Stromal cell of bone marrow (primary cell): ENCODE measurements around the gene BIRC7.

Experiments used
- DNase-seq: peaks from one replicate; pipeline ENCODE4 v3.0.0-alpha.2; 2012; ENCODE audit warnings: low read depth

Gene BIRC7, protein sequence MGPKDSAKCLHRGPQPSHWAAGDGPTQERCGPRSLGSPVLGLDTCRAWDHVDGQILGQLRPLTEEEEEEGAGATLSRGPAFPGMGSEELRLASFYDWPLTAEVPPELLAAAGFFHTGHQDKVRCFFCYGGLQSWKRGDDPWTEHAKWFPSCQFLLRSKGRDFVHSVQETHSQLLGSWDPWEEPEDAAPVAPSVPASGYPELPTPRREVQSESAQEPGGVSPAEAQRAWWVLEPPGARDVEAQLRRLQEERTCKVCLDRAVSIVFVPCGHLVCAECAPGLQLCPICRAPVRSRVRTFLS

GRCh38 chr20:63235399-63235983 is at the start of gene BIRC7:
TSS of gene BIRC7 (plus strand) at chr20:63235905. CDS start at chr20:63236097, 192 bp downstream.
- DNase-seq = no peak

DNA sequence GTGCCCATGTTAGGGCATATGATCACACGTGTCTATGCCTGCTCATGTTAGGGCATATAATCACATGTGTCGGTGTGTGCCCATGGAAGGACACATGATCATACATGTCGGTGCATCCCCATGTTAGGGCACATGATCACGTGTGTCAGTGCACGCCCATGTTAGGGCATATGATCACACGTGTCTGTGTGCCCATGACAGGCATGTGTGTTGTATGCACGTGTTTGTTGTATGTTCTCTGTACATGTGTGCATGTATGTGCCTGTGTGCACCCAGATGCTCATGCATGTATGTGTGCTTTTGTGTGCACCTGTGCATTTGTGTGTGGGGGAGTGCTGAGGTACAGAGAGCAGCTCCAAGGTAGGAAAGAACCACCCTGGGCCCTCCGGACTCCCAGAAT is 49.6 kb upstream of the BIRC7 start:
- no peak for DNase-seq

DNA sequence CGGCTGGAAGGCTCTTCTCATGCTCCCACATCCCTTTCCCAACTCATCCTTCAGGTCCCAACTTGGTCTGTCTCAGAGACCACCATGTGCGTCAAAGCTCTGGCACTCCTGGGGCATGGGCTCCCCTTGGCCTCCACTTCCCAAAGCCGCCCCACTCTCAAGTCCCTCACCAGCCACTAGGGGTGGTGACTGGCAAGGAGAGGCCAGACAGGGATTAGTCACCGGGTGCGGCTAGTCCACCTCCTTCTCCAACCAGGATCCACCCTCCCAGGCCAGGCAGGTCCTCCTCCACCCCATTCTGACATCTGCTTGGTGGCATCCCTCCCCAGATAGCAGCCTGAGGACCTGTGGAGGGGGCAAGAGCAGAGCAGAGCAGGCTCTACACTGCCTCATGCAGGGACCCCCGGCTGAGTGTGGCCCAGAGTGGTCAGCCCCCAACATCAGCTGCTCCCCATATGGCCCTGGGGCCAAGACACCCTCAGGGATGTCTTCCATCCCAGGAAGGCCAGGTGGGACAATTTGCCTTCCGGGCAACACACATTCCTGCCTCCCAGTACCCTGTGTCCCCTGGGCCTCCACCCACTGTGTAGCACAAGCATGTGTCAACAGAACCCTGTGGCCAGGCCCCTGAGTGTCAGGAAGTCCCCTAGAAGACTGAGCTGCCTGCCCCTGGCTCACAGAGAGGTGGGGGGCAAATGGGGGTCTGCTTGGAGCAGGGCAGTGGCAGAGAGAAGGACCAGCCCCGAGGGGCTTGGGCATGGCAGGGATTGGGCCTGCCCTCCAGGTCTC is 49.0 kb upstream of the BIRC7 start:
- no peak for DNase-seq

GRCh38 chr20:63187338-63188158 is 48.2 kb upstream of the BIRC7 start:
- no peak for DNase-seq

- DNase-seq = no peak
Observed at GRCh38 chr20:63188159-63188442, 47.6 kb upstream of the BIRC7 start.

GRCh38 chr20:63188641-63189321 is 46.9 kb upstream of the BIRC7 start:
- no peak for DNase-seq

- DNase-seq = no peak
Observed at GRCh38 chr20:63189322-63189642, 46.4 kb upstream of the BIRC7 start.

DNA sequence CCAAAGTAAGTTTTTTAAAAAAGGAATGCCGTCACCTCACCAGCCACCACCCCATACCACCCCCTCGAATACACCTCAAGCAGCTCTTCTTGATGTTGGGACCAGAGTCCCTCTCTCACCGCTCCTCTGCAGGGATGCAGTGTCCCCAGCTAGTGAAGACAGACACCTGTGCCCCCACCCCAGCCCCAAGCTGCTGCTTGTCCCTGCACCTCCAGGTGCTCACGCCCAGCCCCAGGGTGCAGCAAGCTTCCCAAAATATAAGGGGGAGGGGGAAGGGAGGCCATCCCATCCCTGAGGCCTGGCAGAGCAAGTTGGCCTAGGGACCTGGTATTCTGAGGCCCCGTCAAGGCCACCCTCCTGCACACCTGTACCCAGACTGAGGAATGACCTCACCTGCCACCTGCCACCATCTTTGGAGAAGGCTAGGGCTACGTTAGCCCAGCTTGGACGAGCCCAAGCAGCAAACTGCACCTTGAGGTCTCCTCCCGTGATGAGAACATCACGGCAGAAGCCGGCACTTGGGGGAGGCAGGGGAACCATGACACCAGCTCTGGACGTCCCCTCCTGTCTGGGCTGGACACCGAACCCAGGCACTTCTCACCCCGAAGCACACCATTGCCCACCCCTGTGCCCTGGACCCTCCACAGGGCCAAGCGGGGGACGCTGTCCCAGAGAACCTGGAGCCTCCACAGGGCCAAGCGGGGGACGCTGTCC is 45.7 kb upstream of the BIRC7 start:
- no peak for DNase-seq

GRCh38 chr20:63190828-63191227 is 44.9 kb upstream of the BIRC7 start:
- DNase-seq = no peak

DNA sequence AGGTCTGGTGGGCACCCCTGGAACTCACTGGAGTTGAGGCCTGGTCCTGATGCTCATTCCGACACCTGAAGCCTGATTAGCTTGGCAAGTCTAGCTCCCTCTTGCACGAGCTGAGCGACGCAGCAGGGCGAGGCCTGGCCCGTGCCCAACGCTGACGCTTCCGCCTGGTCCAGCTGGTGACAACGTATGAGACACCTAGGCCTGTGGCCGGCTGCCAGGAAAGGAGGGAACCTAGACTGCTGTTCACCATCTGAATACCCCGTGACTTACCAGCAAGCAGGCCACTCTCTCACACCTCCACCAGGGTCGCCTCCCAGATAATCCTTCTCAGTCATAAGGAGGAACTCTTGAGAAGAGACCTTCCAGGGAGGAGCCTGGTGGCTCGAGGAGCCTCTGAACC is 44.3 kb upstream of the BIRC7 start:
- DNase-seq = no peak

- no peak for DNase-seq
Observed at GRCh38 chr20:63192721-63193120, 43.0 kb upstream of the BIRC7 start.

DNA sequence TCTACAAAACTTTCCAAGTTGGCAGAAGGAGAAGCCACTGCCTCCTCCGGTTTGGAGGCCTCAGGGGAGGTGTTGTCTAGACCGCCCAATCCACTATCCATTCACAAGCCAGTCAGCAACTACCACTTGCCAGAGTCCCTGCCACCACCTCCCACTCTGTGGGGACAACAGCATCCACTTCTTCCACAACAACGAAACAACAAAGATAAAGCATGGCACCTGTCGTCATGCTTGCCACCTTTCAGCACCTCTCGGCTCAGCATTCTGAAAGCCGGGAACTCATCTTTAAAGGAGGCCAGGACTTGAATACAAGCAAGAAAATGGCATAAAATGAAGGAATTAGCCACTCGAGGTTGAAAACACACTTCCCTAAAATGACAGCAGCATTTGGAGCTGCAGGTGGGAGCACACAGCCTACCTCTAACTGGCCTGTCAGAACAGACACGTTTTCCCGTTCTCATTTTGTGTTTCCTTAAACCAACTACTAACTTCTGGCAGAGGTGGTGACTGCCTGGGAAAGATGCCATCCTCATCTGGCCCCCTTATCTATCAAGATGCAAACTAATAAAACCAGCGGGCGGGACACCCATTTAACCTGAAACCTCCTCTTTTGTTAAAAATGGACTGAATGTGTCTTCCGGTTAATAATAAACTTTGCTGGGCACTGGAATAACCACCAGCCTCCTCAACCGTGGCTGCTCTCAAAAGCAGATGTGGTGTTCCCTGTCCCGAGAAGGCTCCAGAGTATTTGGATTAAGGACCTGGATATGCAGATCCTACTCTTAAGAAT is 41.5 kb upstream of the BIRC7 start:
- DNase-seq = no peak

DNA sequence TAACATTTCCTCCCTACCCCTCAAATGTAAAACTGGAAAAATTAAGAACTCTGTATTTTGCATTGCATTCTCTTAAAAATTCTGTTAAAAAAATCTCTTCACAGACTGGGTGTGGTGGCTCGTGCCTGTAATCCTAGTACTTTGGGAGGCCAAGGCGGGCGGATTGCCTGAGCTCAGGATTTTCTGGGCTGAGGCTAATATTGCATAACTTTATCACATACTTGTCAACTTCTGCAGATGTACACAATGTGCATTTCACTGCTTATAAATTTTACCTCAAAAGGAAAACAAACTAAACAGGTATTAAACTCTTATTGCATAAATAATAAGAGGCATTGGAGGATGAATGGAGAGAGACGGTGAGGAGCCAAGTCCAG is 40.9 kb upstream of the BIRC7 start:
- DNase-seq = no peak

DNA sequence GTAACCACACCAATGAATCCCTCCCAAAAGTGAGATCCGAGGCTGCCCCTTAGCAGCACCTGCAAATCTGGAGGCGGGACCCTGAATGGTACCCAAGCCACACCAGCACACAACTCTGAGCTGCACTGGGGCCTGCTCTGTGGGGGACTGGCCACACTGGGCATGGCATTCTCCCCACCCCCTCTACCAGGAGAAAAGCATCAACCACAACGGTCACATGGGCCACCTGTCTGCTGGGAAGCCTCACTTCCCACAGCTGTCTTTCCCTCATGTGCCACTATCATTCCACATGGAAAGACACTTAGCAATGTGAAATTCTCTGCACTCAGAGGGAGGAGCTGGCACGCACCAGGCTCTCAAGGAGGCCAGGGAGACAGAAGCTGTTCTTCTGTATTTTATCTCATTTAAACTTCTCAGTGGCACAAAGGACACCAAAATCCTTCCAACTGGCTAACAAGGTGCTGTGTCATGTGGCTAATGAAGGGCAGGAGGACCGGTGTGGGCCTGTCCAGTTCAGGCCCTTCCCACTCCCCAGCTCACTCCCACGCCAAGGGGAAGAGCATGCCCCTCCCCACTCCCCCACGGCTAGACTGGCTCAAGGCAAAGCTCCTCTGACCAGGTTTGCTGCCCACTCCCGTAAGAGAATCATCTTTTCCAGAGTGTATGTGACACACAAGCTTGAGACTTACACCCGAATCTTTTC is 38.8 kb upstream of the BIRC7 start:
- DNase-seq = no peak

GRCh38 chr20:63198606-63199005 is 37.1 kb upstream of the BIRC7 start:
- no peak for DNase-seq

- DNase-seq = no peak
Observed at GRCh38 chr20:63202021-63202420, 33.7 kb upstream of the BIRC7 start.

DNA sequence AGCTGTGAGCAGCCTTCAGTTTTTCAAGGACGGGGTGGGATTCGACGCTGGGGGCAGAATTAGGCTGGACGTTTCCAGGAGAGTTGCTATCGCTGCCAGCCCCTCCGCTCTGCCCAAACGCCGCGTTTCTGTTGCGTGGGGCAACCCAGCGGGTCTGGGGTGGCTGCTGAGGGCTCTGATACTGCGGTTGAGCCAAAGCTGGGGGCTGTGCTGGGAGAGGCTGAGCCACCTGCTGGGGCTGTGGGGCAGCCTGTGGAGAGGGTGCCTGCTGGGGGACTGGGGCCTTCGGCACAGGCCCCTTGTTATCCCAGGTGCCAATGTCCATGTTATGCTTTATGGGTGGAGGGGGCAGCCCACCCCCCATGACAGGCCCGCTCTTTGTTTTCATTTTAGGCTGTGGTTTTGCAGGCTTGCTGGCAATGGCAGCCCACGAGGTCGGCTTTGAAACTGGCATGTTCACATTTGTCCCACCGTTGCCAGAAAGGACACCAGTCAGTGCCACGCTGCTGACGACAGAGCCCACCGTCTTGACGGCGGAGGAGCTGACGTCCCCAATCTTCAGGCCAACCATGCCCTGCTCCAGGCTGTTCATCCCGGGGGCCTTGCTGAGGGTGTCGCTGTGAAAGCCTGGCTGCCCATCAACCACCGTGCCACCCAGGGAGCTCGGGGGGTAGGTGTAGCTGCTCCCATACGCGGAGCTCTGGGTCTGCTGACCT is 32.7 kb upstream of the BIRC7 start:
- no peak for DNase-seq

GRCh38 chr20:63204362-63204761 is 31.3 kb upstream of the BIRC7 start:
- no peak for DNase-seq

GRCh38 chr20:63205896-63206295 is 29.8 kb upstream of the BIRC7 start:
- no peak for DNase-seq
